ENCODE data around the gene CARM1.
A peak's percentile ranks its signal among the peaks of the same experiment; 100 is the strongest.

The CARM1 gene

GRCh38 chr19:10870955-10871603, at the start of gene CARM1:
Gene CARM1, plus strand, starts transcription at chr19:10871553. Its CDS starts 150 bp downstream, at chr19:10871703.
- DNase-seq (peak; percentile 98), ATAC-seq (peak; percentile 87)
- peak within 1 kb of the TSS; percentile 91 for H3K27ac Mint-ChIP-seq
- H3K4me3 Mint-ChIP-seq = peak within 1 kb of the TSS; percentile 81
- H3K4me1 Mint-ChIP-seq = peaks cover 38% of the 10 kb centered on the region
- peaks cover 4% of the 10 kb centered on the region for H3K36me3 Mint-ChIP-seq (ENCODE audit: low read depth)
- H3K9me3 Mint-ChIP-seq = no peaks in the 10 kb centered on the region
- no peaks in the 10 kb centered on the region for H3K27me3 Mint-ChIP-seq

DNA sequence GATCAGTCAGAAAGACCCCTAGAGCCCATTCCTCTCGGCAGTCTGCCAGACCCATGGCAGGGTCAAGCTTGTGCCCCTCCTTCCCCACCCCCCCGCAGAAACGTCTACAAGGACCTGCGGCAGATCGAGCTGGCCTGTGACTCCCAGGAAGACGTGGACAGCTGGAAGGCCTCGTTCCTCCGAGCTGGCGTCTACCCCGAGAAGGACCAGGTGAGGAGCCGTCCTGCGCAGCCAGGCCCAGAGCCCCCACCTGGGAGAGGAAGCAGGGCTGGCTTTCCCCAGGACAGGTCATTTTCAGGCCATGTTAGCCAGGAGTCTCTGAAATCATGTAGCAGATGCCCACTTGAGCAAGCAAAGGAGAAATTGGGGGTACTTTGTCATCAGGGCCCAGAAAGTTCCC, 47.7 kb upstream of the CARM1 start:
- no peak for ATAC-seq
- no peaks in the 10 kb centered on the region for H3K27me3 Mint-ChIP-seq
- H3K36me3 Mint-ChIP-seq (ENCODE audit: low read depth) = peaks cover 27% of the 10 kb centered on the region
- peaks cover 6% of the 10 kb centered on the region for H3K4me1 Mint-ChIP-seq
- no peak overlapping the region for H3K27ac Mint-ChIP-seq
- H3K4me3 Mint-ChIP-seq = no peak overlapping the region
- H3K9me3 Mint-ChIP-seq = no peaks in the 10 kb centered on the region
- DNase-seq = no peak

- Mint-ChIP-seq H3K9me3 (no peaks in the 10 kb centered on the region), H3K36me3 (ENCODE audit: low read depth) (peaks cover 9% of the 10 kb centered on the region), H3K4me3 (no peak overlapping the region), H3K4me1 (no peaks in the 10 kb centered on the region), H3K27ac (peak overlapping the region; percentile 35), H3K27me3 (no peaks in the 10 kb centered on the region)
- DNase-seq (no peak), ATAC-seq (no peak)
Observed at GRCh38 chr19:10826231-10826630, 45.1 kb upstream of the CARM1 start.

GRCh38 chr19:10826846-10827245, 44.5 kb upstream of the CARM1 start:
- Mint-ChIP-seq H3K9me3 (no peaks in the 10 kb centered on the region), H3K27me3 (no peaks in the 10 kb centered on the region), H3K4me3 (no peak overlapping the region), H3K4me1 (no peaks in the 10 kb centered on the region), H3K27ac (no peak overlapping the region), H3K36me3 (ENCODE audit: low read depth) (peaks cover 10% of the 10 kb centered on the region)
- DNase-seq (no peak), ATAC-seq (no peak)

GRCh38 chr19:10828981-10829821, 42.2 kb upstream of the CARM1 start:
- no peak overlapping the region for H3K4me3 Mint-ChIP-seq
- DNase-seq = no peak
- no peaks in the 10 kb centered on the region for H3K9me3 Mint-ChIP-seq
- H3K27me3 Mint-ChIP-seq = no peaks in the 10 kb centered on the region
- no peak overlapping the region for H3K27ac Mint-ChIP-seq
- ATAC-seq = peak; percentile 33
- H3K4me1 Mint-ChIP-seq = no peaks in the 10 kb centered on the region
- H3K36me3 Mint-ChIP-seq (ENCODE audit: low read depth) = peaks cover 9% of the 10 kb centered on the region

DNA sequence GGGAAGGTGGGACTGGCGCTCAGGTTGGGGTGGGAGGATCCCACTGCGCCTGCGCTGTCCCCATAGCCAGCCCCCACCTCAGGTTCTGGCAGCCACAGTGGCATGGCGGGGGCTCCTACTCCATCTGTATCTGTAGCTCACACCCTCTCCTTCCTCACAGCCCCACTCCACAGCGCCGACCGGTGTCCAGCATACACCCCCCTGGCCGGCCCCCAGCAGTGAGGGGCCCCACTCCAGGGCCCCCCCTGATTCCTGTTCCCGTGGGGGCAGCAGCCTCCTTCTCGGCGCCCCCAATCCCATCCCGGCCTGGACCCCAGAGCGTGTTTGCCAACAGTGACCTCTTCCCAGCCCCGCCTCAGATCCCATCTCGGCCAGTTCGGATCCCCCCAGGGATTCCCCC, 41.4 kb upstream of the CARM1 start:
- ATAC-seq (no peak), DNase-seq (no peak)
- Mint-ChIP-seq H3K27ac (no peak overlapping the region), H3K4me1 (no peaks in the 10 kb centered on the region), H3K9me3 (no peaks in the 10 kb centered on the region), H3K27me3 (no peaks in the 10 kb centered on the region), H3K36me3 (ENCODE audit: low read depth) (peaks cover 8% of the 10 kb centered on the region), H3K4me3 (no peak overlapping the region)

DNA sequence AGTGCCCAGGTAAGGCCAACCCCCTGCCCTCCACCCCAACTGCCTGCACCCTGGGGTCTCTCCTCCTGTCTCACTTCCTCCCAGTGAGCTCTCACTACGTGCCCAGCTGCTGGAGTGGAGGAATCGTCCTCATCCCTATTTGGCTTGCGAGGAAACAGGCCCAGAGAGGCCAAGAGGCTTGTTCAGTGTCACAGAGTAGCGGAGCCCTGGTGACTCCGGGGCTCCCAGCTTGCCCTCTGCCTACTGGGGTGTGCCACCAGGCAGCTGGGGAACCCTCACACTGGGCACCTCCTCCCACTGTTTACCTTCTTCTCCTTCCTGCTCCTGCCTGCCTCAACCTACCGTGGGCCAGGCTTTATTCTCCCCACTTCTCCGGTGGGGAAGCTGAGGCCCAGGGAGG, 41.0 kb upstream of the CARM1 start:
- H3K9me3 Mint-ChIP-seq = no peaks in the 10 kb centered on the region
- no peak overlapping the region for H3K27ac Mint-ChIP-seq
- H3K27me3 Mint-ChIP-seq = no peaks in the 10 kb centered on the region
- H3K4me1 Mint-ChIP-seq = peaks cover 1% of the 10 kb centered on the region
- ATAC-seq (no peak), DNase-seq (no peak)
- H3K36me3 Mint-ChIP-seq (ENCODE audit: low read depth) = peaks cover 8% of the 10 kb centered on the region
- no peak overlapping the region for H3K4me3 Mint-ChIP-seq

GRCh38 chr19:10830931-10831779, 40.2 kb upstream of the CARM1 start:
- Mint-ChIP-seq H3K27me3 (peaks cover under 1% of the 10 kb centered on the region), H3K4me1 (peaks cover 6% of the 10 kb centered on the region), H3K4me3 (no peak overlapping the region), H3K36me3 (ENCODE audit: low read depth) (peaks cover 11% of the 10 kb centered on the region), H3K9me3 (no peaks in the 10 kb centered on the region), H3K27ac (no peak overlapping the region)
- no peak for ATAC-seq
- DNase-seq = no peak

DNA sequence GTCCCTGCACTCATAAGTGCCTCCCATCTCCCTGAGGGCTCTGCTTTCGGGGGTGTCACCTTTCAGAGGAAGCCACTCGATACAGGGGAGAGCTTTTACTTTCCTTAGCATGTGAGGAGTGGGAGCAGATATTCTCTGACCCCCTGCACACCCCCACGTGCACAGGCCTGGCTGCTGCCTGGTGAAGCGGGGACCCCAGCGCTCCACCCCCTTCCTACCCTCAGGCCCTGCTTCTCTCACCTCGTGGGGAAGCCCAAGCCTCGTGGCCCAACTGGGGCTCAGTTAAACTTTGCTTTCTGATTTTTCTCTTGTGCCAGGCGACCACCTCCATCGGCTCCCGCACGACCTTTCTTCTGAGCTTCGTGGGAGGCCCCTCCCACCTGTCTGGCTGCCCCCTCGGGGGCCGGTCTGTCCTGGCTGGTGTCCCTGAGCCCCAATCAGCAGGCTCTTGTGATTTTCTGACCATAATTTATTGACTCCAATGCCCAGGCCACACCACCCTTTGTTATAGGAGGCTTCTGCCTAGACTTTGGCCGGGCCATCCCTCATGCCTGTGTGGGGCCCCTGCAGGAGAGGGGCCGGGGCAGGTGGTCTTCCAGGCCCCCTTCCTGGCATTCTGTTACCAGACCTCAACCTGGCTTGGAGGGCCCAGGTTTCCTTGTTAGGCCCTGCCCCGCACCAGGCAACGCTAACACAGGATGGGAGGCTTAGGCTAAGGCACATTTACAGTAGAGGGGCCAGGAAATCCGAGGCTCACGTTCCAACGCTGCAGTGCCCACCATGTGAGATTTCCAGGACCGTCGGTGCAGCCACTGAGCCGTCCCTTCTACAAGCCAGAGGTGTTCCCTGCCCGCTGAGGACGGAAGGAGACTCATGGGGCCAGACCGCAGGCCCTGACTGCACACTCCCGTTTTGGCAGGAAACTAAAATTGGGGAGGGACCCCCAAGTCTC, 39.1 kb upstream of the CARM1 start:
- Mint-ChIP-seq H3K9me3 (peaks cover 8% of the 10 kb centered on the region), H3K27me3 (peaks cover 4% of the 10 kb centered on the region), H3K4me3 (no peak overlapping the region), H3K4me1 (peaks cover 17% of the 10 kb centered on the region), H3K36me3 (ENCODE audit: low read depth) (peaks cover 13% of the 10 kb centered on the region), H3K27ac (no peak overlapping the region)
- DNase-seq (no peak), ATAC-seq (no peak)

DNA sequence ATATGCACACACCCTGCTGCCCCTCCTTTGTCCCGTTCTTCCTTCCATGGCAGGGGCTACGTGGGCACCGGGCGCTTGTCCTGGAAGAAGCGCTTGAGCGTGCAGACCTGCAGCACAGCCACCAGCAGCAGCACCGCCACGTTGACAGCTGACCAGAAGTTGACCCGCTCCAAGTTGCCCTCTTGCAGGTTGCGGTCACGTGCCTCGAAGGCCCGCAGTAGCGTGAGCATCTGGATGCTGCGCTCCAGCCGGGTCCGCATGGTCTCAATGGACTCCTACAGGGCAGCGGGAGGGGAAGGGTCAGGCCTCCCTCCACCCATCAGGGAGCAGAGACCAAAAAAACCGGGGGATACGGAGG, 38.4 kb upstream of the CARM1 start:
- Mint-ChIP-seq H3K27ac (no peak overlapping the region), H3K9me3 (peaks cover 8% of the 10 kb centered on the region), H3K27me3 (peaks cover 4% of the 10 kb centered on the region), H3K36me3 (ENCODE audit: low read depth) (peaks cover 13% of the 10 kb centered on the region), H3K4me3 (no peak overlapping the region), H3K4me1 (peaks cover 17% of the 10 kb centered on the region)
- DNase-seq (no peak), ATAC-seq (no peak)

- ATAC-seq (no peak), DNase-seq (no peak)
- H3K36me3 Mint-ChIP-seq (ENCODE audit: low read depth) = peaks cover 13% of the 10 kb centered on the region
- peaks cover 17% of the 10 kb centered on the region for H3K4me1 Mint-ChIP-seq
- peaks cover 4% of the 10 kb centered on the region for H3K27me3 Mint-ChIP-seq
- peaks cover 12% of the 10 kb centered on the region for H3K9me3 Mint-ChIP-seq
- H3K27ac Mint-ChIP-seq = peak overlapping the region; percentile 99
- H3K4me3 Mint-ChIP-seq = peak overlapping the region; percentile 92
Observed at GRCh38 chr19:10835089-10835753, 36.1 kb upstream of the CARM1 start.

- Mint-ChIP-seq H3K27ac (peak within 1 kb of the TSS; percentile 99), H3K36me3 (ENCODE audit: low read depth) (peaks cover 13% of the 10 kb centered on the region)
- peak; percentile 91 for ATAC-seq
Observed at GRCh38 chr19:10835754-10836478, 35.4 kb upstream of the CARM1 start, which contains the start of gene TMED1. Gene TMED1, minus strand, starts transcription at chr19:10836212. Its CDS starts 21 bp downstream, at chr19:10836191.

More at GRCh38 chr19:10835754-10836478, 35.4 kb upstream of the CARM1 start, which contains the start of gene TMED1:
- Mint-ChIP-seq H3K4me1 (peaks cover 17% of the 10 kb centered on the region), H3K27me3 (peaks cover 4% of the 10 kb centered on the region), H3K4me3 (peak within 1 kb of the TSS; percentile 92), H3K9me3 (peaks cover 12% of the 10 kb centered on the region)
- DNase-seq = peak; percentile 98

Data from activated naive CD8-positive, alpha-beta T cell treated with anti-CD3 and anti-CD28 coated beads, Interleukin-2, amount 50 U/mL, for 24 hours (primary cell).